Upper lobe of right lung (tissue), 1 donor: ENCODE data around the gene PRUNE2. TPM values are rescaled to one million over a fixed set of nuclear protein-coding genes. Genes with fewer than 3 reads are reported as not detected.

Source experiments
- ATAC-seq: fragments of 200-7000 bp; cut with Tn5 transposase; one replicate; pipeline ENCODE4 v1.9.1; 2020; ENCODE audit warnings: mild to moderate bottlenecking, moderate library complexity
- DNase-seq: peaks from one replicate; pipeline ENCODE4 v3.0.0-alpha.2; 2020
- H3K27ac ChIP-seq: fragments of 200-600 bp; one replicate; pipeline ENCODE4 v1.8.0; 2022
- H3K27me3 ChIP-seq: fragments of 200-600 bp; one replicate; pipeline ENCODE4 v1.8.0; 2022; ENCODE audit warnings: mild to moderate bottlenecking
- H3K36me3 ChIP-seq: fragments of 200-600 bp; one replicate; pipeline ENCODE4 v1.8.0; 2022
- H3K4me1 ChIP-seq: fragments of 200-600 bp; one replicate; pipeline ENCODE4 v1.8.0; 2022
- H3K4me3 ChIP-seq: fragments of 200-600 bp; one replicate; pipeline ENCODE4 v1.8.0; 2022; ENCODE audit warnings: mild to moderate bottlenecking
- H3K9me3 ChIP-seq: fragments of 200-600 bp; one replicate; pipeline ENCODE4 v1.8.0; 2022
- CTCF ChIP-seq: fragments of 200-600 bp; IDR thresholded peaks from one replicate; pipeline ENCODE4 v1.8.0; 2022; ENCODE audit warnings: antibody characterized with exemption
- intact Hi-C: fragments of 100-400 bp; cut with DNase I; formaldehyde crosslinking; loops from one replicate; pipeline ENCODE4 v1.11.0; 2022
- total RNA-seq: library from RNA; stranded (reverse); fragmentation: NEBNext Ultra II Directional; extraction: Animal tissue kit (Norgen Biotek cat#: 25700); gene quantifications from one replicate; pipeline ENCODE4 v1.2.1, GENCODE V29; 2021
- donor health status: DM: no; HTN: yes; CAD: no; lungs with severe emphysema.

Gene PRUNE2
- total RNA-seq, 1 donor from 2014 or later: 7.4 TPM

GRCh38 chr9:76884823-76885222 lies 21.1 kb downstream of the PRUNE2 start:
- Histone ChIP-seq H3K9me3 (no peaks in the 10 kb centered on the region), H3K4me1 (no peaks in the 10 kb centered on the region), H3K4me3 (no peak overlapping the region), H3K27me3 (no peaks in the 10 kb centered on the region), H3K27ac (no peak overlapping the region), H3K36me3 (no peaks in the 10 kb centered on the region)
- no peak for TF ChIP-seq CTCF
- ATAC-seq (no peak), DNase-seq (no peak)
- intact Hi-C loops: no loop called here

DNA sequence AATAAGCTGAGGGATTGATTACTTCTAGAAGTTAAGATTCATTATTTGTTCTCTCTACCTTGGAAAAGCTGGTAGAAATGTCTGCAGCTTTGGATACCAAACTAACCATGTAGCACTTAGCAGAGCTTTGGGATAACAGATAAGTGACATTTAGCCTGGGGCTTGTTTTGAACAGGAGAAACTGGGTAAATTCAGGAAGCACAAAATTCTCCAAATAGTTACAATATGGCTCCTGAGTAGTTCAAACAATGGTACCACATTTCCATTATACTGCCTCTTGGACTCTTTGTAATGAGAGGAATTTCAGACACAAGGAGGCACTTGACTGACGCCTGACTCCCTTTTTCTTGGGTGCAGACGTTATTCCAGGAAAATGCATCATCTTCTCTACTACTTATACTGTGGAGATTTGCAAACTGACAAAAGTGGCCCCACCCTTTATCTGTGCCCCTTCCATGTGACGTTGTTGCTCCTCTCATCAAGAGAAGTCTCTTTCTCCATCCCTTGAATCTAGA lies 22.5 kb downstream of the PRUNE2 start:
- ATAC-seq (no peak), DNase-seq (no peak)
- TF ChIP-seq CTCF: no peak
- no peaks in the 10 kb centered on the region for H3K9me3 ChIP-seq
- no peaks in the 10 kb centered on the region for H3K36me3 ChIP-seq
- H3K27me3 ChIP-seq: no peaks in the 10 kb centered on the region
- H3K4me3 ChIP-seq: no peak overlapping the region
- intact Hi-C loops: no loop called here
- no peak overlapping the region for H3K27ac ChIP-seq
- no peaks in the 10 kb centered on the region for H3K4me1 ChIP-seq

DNA sequence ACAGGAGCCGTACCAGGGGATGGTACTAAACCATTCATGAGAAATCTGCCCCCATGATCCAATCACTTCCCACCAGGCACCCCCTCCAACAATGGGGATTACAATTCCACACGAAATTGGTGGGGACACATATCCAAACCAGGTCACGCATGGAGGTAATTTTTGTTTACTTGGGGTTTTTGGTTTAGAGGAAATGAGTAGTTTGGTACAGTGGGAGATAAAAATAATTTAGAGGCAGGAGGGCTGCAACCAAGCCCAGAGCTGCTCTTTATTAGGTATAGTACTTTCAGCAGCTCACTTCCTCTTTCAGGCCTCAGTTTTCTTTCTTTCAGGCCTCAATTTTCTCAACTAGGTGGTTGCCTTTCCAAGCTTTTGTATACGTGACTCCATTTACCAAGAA lies 23.2 kb downstream of the PRUNE2 start:
- TF ChIP-seq CTCF: no peak
- H3K9me3 ChIP-seq: no peaks in the 10 kb centered on the region
- no peak for ATAC-seq
- no peak overlapping the region for H3K4me3 ChIP-seq
- no peaks in the 10 kb centered on the region for H3K4me1 ChIP-seq
- intact Hi-C loops: no loop called here
- DNase-seq: no peak
- no peak overlapping the region for H3K27ac ChIP-seq
- H3K27me3 ChIP-seq: no peaks in the 10 kb centered on the region
- H3K36me3 ChIP-seq: no peaks in the 10 kb centered on the region

DNA sequence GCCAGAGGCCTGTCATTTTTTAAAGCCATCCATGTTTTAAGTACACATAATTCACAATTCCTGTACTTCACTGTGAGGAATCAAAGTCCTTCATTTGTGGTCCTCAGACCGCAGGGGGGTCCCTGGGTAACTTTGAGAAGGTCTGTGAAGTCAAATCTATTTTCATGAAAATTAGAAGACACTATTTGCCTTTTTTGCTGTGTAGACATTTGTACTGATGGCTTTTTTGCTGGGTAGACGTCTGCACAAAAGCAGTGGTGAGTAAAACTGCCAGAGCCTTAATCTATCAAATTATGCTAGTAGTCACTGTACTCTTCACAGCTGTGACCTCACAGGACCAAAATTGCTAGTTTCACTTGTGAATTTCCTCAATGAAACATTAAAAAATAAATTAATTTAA lies 25.7 kb downstream of the PRUNE2 start:
- Histone ChIP-seq H3K4me1 (no peaks in the 10 kb centered on the region), H3K4me3 (no peak overlapping the region), H3K9me3 (no peaks in the 10 kb centered on the region), H3K36me3 (no peaks in the 10 kb centered on the region), H3K27me3 (no peaks in the 10 kb centered on the region), H3K27ac (no peak overlapping the region)
- intact Hi-C loops: no loop called here
- DNase-seq (no peak), ATAC-seq (no peak)
- no peak for TF ChIP-seq CTCF

- intact Hi-C loops: no loop called here
- DNase-seq (no peak), ATAC-seq (no peak)
- no peaks in the 10 kb centered on the region for H3K4me1 ChIP-seq
- no peak overlapping the region for H3K4me3 ChIP-seq
- H3K27me3 ChIP-seq: no peaks in the 10 kb centered on the region
- TF ChIP-seq CTCF: no peak
- no peaks in the 10 kb centered on the region for H3K9me3 ChIP-seq
- no peaks in the 10 kb centered on the region for H3K36me3 ChIP-seq
- no peak overlapping the region for H3K27ac ChIP-seq
Measured at GRCh38 chr9:76878933-76879332, 27.0 kb downstream of the PRUNE2 start.

- no peak overlapping the region for H3K27ac ChIP-seq
- intact Hi-C loops: no loop called here
- DNase-seq: no peak
- no peaks in the 10 kb centered on the region for H3K4me1 ChIP-seq
- ATAC-seq: no peak
- H3K9me3 ChIP-seq: no peaks in the 10 kb centered on the region
- no peaks in the 10 kb centered on the region for H3K36me3 ChIP-seq
- no peaks in the 10 kb centered on the region for H3K27me3 ChIP-seq
- no peak overlapping the region for H3K4me3 ChIP-seq
- no peak for TF ChIP-seq CTCF
Measured at GRCh38 chr9:76877961-76878360, 28.0 kb downstream of the PRUNE2 start.
